DOHH2 (cell line): Measurements from ENCODE around the gene VSTM2L.

Experiments
- CTCF ChIP-seq: fragments of 200-600 bp; sonication (generic); IDR thresholded peaks from one replicate; pipeline ENCODE4 v1.5.1; 2014; ENCODE audit warnings: antibody characterized with exemption, mild to moderate bottlenecking, low read depth, low read length; ENCODE audit not compliant: poor library complexity, severe bottlenecking
- EZH2phosphoT487 ChIP-seq: fragments of 200-600 bp; sonication (generic); IDR thresholded peaks from 2 replicates; pipeline ENCODE4 v1.6.1; 2017; ENCODE audit warnings: borderline replicate concordance, mild to moderate bottlenecking, antibody characterized with exemption, low read length, moderate library complexity, mixed read lengths

DNA sequence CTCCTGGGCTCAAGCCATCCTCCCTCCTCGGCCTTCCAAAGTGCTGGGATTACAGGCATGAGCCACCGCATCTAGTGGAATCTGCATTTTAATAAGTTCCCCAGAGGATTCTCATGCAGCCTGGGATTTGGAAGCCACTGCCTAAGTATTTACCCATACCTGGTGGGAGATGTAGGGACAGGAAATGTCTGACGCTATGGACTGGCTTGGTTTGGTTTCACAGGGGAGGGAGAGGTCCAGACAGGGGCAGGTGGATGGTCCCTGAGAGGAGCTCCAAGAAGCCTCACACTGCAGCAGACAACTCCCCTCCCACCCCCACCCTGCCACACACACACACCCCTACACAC is 4.4 kb downstream of the VSTM2L start:
- no peak for TF ChIP-seq CTCF
- no peak for TF ChIP-seq EZH2phosphoT487
